Activated CD8-positive, alpha-beta memory T cell treated with anti-CD3 and anti-CD28 coated beads for 1 hour (primary cell): Measurements from ENCODE around the gene NKTR.

ENCODE experiments used
- DNase-seq, 2 donors: peaks; one replicate each; pipeline ENCODE4 v3.0.0-alpha.2; 2020; ENCODE audit warnings: low read depth in 1 of 2; ENCODE audit errors: extremely low read depth in 1 of 2

NKTR gene

DNA sequence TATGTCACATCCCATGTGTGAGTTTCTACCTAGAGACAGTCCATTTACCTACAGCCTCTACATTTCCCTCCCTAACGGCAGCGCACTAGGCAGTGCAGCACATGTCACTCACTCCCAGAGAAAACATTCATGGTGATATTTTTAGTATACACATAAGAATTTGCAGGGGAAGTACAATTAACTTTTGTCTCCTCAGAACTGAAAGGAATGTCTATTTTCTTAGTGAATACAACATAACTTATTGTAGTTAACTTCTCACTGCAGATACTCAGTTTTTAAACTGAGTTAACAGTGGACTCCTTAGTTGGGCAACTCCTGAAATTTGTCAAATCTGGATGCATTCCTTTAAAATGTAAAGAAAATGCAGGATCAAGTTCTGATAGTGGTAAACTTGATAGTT lies 48.5 kb downstream of the NKTR start:
- DNase-seq: no peak

DNA sequence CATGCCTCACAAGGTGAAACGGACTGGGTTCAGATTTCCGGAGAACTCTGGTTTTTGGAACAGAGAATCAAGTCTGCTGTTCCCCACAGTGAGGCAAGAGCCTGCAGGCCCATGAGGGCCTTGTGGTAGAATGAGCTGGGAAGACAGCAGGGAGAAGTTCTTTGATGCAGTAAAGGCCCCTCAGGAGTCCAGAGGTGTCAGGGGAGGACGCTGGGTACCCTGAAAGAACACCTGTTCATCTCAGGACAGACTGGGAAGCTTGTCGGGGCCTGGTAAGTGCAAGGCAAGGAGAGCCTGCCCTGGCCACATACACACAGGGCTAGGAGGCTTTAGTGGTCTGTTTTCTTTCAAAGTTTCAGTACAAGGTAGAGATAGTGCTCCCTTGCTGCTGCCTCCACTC lies 49.3 kb downstream of the NKTR start:
- no peak for DNase-seq

DNA sequence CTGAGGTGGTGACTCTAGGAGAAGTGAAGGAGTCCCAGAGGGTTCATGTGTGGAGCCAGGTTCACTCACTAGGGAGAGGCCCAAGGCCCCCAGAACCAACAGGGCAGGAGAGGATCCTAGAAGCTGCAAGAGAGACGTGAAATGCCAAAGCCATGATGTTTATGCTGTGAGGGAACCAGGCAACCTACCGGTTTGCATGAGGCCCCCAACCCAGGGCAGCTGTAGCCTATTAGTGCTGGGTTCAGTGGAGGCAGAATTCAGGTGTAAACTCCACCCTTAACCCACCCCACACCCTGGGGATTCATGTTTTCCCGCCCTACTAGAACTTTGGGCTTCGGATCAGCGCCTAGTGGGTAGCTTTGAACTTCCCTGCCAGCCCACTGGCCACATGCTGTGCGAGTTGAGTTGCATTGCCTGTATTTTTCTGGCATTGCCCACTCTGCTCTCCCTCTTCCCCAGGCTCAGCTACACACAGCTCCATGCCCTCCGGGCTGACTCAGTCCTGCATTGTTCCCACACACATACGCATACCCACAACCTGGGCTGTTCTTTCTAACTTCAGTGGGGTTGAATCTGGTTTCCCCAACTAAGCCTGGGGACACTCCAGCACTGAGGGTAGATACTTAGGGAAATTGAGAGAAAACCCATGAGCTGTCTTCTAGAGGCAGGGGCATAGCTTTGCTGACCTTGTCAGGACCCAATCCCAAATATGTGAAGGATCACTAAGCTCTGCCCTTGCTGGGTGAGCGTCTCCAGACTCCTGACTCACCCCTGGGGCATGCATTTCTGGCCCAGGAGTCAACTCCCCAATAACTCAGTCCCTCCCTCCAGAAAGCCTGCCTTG lies 51.0 kb downstream of the NKTR start:
- DNase-seq: no peak

DNA sequence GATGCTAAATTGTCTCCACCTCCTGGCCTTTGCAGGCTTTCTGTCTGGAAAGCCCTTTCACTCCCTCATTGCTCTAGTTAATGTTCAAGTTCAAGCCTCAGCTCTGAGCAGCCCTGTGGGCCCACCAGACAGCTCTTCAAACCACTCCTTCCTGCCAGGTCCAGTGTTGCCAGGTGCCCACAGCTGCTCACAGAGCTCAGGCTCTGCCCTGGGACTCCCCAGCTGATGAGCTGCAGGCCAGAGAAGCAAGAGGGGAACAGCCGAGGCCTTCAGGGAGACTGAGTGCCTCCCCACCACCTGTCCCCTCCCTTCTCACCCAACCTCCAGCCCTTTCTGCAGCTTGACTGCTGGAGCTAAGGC lies 51.7 kb downstream of the NKTR start:
- DNase-seq: no peak

DNA sequence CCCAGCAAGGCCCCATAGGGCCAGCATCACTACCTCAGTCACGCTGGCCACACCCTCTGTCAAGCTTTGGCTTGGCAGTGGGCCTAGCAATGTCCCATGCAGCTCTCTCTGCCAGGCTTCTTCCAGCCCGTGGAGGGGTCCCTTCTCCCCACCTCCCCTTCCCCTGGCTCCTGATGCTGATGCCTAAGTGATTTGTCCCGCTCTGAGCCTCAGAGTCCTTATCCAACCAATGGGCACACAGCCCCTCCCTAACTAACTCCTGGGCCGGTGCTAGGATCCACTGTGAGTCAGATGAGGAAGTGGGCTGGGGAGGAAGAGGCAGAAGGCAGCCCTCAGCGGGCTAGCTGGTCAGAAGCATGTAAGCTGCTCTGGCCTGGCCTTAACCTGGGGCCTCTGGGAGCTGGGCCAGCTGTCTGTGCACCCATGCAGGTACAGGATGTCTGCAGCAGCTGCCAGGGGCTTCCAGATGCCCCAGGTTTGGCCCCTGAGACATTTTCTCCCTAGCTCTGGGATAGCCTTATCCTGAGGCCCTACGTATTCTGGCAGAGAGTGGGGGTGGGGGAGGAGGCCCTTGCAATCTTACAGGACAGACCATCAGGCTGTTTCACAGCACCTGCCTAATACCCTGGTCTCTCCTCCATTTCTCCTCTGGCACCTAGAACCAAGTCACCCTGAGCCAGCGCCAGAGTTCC lies 52.3 kb downstream of the NKTR start:
- DNase-seq: no peak

DNA sequence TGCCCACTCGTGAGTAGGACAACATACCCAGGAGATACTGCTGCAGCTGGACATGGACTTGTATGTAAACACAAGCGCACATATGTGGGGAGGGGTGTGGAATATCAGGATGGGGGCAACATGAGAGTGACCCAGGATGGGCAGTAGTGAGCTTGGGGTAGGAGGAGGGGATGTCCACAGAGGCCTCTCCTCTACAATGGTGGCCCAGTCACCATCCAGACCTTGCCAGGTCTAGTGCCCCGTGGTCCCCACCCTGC lies 52.7 kb downstream of the NKTR start:
- no peak for DNase-seq

DNA sequence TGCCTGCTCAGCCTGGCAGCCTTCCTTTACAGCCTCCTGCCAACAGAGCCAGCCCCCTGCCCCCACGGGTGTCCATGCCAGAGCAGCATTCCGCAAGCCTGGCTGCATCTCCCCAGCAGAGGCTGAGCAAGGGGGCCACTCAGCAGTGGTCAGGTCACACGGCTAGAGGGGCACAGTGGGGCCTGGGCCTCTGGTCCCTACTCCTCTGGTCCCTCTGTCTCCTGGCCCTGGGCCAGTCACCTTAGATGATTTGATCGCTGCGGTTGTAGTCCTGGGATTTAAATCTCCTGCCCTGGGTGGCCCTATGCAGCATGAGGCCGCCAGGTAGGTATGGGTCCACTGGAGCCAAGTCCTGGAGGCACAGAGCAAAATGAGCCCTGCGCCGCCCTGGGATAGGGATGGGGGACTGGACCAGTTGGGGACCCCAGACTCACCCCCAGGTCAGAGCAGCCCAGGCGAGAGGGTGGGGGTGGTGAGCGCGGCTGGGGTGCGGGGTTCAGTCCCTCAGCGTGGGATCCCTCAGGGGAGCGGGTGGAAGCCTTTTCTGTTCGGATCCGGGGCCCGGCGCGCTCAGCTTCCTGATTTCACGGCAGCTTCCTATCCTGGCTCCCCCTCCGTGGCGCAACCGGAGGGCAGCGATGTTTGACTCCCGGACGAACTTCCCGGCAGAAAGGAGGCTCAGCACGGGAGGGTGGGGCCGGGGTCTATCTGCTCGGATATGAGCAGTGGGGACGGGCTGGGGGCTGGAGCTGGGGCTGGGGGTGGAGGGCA lies 53.3 kb downstream of the NKTR start, which contains the start of gene ZBTB47:
ZBTB47 (plus strand) TSS at position 138 of the 771 bp plus-strand sequence. CDS start 4,659 bp downstream, outside the sequence.
- no peak for DNase-seq

DNA sequence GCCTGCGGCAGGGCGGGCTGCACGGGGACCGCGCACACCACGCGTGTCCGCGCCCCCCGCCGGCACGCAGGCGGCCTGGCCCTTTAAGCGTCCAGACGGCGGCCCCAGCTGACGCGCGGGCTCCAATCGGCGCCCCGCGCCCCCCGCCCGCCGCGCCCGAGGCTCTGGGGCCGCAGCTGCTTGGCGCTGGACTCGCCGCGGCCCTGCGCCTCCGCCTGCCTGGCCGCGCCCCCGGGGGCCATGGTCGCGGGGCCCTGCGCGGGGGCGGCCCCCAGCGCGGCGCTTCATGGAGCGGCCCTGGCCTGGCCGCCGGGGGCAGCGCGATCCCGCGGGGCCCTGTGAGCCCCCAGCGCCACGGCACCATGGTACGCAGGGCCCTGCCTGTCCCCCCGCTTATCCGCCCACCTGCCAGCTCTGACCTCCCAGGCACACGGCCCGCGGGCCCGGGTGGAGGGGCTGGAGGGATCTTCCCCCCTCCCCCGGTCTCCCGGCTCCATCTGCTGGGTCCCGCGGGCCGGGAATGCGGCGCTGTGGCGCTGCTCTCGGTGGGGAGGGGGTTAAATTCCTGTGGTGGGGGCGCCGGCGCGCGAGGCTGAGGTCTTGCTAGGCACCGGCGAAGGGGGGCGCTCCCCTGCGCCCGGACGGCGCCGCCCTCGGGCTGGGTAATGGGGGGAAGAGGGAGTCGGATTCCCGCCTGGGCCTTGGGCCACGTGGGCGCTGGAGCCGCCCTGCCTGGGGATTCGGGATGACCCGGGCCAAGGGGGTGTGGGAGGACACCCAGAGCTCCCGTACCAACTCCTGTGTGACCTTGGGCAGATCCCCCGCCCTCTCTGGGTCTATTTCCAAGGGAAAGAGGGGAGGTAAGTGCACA lies 54.1 kb downstream of the NKTR start:
- DNase-seq: no peak

DNA sequence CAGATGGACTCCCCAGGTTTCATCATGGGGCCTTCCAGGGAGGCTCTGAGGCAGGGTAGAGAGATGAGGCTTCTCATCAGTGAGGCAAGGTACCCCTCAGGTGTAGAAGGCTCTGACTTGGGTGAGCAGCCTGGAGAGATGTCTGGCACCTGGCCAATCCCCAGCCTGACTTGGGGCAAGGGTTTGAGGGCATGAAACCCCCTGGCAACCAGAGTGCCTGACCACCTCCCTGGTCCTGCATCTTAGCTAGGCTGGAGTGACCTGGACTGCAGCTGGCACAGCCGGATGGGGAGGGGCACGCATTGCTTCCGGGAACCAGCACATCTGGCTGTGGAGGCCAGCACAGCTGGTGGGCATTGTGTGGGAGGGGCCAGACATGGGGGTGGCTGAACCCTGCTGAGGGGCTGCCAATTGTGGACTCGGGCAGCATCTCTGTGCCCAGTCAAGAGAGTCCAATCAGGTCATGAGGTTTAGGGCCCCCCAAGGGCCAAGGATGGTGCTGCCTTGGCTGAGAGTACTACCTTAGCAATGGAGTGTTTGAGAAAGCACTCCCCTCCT lies 54.9 kb downstream of the NKTR start:
- no peak for DNase-seq

DNA sequence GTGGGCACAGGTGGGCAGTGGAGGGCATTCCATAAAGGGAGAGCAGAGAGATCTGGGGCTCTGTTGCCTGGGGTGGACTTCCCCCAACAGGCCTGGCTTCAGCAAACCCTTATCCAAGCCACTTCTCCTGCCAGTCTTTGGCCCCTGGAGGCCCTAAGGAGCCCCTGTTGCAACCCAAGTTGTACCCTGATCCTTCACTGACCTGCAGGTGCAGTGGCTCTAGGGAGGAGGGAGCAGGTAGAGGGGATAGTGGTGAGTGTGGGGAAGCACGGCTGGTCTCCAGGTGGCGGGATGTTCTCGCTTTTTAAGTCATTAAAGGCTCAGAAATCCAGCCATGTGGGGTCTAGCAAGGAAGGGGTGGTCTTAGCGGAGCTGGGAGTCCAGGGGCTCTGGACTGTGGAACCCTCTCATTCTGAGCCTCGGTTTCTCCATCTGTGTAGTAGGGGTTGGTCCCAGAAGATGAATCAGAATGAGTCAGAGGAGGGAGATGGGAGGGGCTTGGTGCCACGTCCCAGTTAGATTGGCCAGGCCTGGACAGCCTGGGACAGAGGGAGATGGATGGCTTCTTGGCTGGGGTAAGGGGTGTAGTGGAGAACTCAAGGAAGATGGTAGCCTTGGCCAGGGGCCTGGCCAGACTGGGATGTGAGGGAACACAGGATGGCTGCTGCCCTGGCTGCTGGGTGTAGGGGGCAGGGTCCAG lies 55.6 kb downstream of the NKTR start:
- DNase-seq: no peak

DNA sequence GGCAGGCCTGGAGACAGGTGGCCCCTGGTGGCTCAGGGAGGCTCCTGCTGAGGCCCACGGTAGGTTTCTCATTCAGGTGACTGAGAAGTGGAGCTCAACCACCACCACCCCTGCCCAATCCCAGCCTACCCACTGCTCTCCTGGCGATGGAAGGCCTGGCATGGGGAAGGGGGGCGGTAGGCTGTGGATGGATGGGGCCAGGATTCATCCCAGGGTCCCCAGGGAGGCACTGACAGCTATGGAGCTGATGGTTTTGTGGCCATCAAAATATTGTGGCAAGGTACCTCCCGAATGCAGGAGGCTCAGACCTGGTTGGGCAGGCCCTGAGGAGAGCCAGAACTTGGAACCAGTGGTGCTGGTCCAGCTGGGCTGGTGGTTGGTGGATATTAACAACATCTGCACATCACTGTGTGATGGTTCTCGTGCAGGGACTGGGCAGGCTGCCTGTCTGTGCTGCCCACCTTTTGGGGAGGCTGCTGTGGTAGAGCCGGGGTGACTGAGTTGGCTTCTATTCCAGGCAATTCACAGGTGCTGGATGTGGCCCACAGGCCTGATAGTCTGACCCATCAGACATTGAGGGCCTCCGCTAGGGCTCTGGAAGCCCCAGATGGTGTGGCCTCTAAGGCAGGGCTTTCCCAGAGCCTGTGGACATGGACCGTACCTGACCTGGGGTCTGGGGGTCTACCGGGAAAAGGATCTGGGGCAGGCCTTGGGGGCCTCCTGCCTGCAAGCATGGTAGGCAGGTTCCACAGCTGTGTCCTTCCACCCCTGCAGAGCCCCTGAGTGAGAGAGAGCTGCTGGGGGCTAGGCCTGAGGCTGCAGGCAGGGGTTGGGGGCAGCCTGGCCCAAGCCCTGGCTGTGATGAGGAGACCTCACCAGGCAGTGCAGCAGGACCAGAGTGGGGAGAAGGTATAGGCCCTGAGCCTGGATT lies 56.5 kb downstream of the NKTR start:
- no peak for DNase-seq

DNA sequence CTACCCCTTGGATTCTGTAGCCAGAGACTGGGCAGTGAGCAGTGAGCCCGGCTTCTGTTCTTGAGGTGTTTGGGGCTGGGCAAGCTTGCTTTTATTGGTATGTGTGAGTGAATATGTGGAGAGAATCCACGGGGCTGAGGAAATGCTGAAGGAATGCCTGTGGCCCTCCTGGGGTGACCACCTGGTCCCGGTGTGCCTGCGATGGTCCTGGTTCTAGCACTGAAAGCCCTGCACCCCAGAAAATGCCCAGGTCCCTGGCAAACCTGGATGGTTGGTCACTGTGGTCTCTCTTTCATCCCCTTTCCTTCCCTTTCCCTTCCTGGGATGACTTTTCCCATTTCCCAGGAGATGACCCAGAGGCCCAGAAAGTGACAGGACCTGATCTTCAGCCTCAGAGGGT lies 57.2 kb downstream of the NKTR start:
- no peak for DNase-seq

DNA sequence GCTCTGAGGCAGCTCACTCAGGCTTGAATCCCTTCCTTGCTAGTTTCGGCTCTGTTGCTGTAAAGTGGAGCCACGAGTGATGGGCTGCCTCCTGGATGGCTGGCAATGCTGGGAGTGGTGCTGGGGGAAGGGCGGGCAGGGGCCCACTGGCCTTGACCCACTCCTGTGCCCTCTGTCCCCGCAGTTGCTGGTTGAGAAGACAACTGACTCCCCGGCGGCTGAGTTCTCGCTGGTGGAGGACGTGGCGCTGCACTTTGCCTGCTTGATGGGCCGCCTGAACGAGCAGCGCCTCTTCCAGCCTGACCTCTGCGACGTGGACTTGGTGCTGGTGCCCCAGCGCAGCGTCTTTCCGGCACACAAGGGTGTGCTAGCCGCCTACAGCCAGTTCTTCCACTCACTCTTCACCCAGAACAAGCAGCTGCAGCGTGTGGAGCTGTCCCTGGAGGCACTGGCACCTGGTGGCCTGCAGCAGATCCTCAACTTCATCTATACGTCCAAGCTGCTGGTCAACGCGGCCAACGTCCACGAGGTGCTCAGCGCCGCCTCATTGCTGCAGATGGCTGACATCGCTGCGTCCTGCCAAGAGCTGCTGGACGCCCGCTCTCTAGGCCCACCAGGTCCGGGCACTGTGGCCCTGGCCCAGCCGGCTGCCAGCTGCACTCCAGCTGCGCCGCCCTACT lies 57.7 kb downstream of the NKTR start:
- DNase-seq: no peak

DNA sequence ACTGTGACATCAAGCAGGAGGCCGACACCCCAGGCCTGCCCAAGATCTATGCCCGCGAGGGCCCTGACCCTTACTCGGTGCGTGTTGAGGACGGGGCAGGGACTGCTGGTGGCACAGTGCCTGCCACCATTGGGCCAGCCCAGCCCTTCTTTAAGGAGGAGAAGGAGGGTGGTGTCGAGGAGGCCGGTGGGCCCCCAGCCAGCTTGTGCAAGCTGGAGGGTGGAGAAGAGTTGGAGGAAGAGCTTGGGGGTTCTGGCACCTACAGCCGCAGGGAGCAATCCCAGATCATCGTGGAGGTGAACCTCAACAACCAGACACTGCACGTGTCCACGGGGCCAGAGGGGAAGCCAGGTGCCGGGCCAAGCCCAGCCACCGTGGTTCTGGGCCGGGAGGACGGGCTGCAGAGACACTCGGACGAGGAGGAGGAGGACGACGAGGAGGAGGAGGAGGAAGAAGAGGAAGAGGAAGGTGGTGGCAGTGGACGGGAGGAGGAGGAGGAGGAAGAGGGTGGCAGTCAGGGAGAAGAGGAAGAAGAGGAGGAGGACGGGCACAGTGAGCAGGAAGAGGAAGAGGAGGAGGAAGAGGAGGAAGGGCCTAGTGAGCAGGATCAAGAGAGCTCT lies 58.4 kb downstream of the NKTR start:
- no peak for DNase-seq

DNA sequence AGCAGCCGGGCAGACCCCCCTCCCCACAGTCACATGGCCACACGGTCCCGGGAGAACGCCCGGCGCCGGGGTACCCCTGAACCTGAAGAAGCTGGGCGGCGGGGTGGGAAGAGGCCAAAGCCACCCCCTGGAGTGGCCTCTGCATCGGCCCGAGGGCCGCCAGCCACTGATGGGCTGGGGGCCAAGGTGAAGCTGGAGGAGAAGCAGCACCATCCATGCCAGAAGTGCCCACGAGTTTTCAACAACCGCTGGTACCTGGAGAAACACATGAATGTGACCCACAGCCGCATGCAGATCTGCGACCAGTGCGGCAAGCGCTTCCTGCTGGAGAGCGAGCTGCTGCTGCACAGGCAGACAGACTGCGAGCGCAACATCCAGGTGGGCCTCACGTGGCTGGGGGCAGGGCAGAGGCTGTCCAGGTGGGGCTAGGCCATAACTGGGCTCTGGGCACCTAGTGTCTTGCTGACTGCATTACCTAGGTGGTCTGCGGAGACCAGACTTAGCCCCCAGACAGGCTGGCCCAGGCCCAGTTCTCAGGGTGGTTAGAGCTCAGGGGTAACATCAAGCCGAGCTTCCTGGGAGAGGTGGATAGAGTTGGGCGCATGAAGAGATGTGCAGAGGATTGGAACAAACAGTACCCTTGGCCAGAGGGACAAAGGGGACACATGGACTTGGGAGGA lies 59.1 kb downstream of the NKTR start:
- no peak for DNase-seq

DNA sequence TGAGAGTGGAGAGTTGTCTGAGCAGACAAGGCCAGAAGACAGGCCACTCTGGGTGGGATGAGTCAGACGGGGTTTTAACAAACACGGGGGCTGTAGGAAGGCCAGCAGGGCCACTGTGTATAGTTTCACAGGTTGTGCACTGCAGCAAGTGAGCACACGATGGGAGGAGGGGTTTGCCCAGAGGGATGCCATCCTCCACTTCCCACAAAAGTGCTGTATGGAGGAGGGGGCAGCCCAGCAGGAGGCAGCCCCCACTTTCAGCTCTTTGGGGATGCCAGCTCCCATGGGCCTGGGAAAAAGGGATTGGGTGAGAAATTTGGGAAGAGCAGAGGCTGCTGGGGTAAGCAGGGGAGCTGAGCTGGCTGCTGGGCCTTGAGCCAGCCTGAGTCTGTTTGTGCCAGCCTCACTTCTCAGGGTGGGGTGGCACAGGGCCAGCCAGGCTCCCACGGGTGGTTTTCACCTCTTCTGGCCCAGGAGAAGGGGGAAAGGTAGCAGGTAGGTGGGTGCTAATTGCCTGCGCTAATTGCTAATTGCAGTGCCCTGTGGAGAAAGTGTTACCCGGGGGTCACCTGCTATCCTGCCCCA lies 59.7 kb downstream of the NKTR start:
- DNase-seq: no peak

DNA sequence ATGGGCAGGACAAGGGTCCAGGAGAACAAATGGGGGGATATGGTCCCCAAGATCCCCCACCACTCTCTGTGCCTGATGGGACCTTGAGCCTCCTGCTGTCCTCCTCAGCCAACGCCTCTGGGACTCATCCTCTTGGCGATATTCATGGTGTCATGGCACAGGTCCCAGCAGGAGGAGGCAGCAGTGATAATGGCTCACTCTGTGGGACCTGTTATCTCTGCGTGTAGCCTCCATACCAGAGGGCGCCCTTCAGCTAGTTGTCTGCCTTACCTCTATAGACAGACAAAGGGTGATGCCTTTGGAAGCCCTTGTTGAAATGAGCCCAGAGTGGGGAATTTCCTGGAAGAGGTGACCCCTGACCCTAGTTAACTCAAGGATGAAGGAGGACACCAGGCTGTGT lies 60.4 kb downstream of the NKTR start:
- DNase-seq: no peak
